Gastrocnemius medialis (tissue), 4 donors: ENCODE results near the gene PADI4. TPM values are rescaled to one million over a fixed set of nuclear protein-coding genes. Genes with fewer than 3 reads are reported as not detected.

Source experiments
- ATAC-seq, 2 donors: fragments of 150-250 bp; one replicate each; pipeline ENCODE4 v1.9.1; 2016
- DNase-seq, 2 donors: peaks; one replicate each; pipeline ENCODE4 v3.0.0-alpha.2; 2019
- H3K27ac ChIP-seq, 4 donors: fragments of 200-600 bp; sonication (generic); 1 replicate in 1 of 4; 2 replicates in 3 of 4; pipeline ENCODE4 v1.5.1; 2016 to 2018; ENCODE audit warnings: mild to moderate bottlenecking in 2 of 4, moderate library complexity in 1 of 4
- H3K27me3 ChIP-seq, 3 donors: fragments of 200-600 bp; sonication (generic) in 2 of 3; 1 replicate in 1 of 3; 2 replicates in 2 of 3; pipeline versions ENCODE4 v1.5.1 to v1.6.0; 2016 to 2019; ENCODE audit warnings: mild to moderate bottlenecking in 1 of 3, moderate library complexity in 1 of 3
- H3K36me3 ChIP-seq, 2 donors: fragments of 200-600 bp; sonication (generic) in 1 of 2; one replicate each; pipeline ENCODE4 v1.5.1; 2017 to 2018
- H3K4me1 ChIP-seq, 2 donors: fragments of 200-600 bp; sonication (generic) in 1 of 2; one replicate each; pipeline ENCODE4 v1.5.1; 2016 to 2017; ENCODE audit warnings: mild to moderate bottlenecking in 2 of 2
- H3K4me3 ChIP-seq, 4 donors: fragments of 200-600 bp; sonication (generic) in 3 of 4; 1 replicate in 1 of 4; 2 replicates in 3 of 4; pipeline ENCODE4 v1.5.1; 2016 to 2019; ENCODE audit warnings: mild to moderate bottlenecking in 2 of 4
- H3K9me3 ChIP-seq, 3 donors: fragments of 200-600 bp; sonication (generic) in 2 of 3; 1 replicate in 1 of 3; 2 replicates in 2 of 3; pipeline ENCODE4 v1.5.1; 2016 to 2019
- CTCF ChIP-seq, 5 experiments: fragments of 450-650 bp in 3 of 5; fragments of 200-600 bp in 2 of 5; sonication (generic) in 2 of 5; IDR thresholded peaks in 4 of 5; conservative IDR thresholded peaks in 1 of 5; 1 replicate in 4 of 5; 2 replicates in 1 of 5; pipeline ENCODE4 v1.5.1; 2016 to 2019; ENCODE audit warnings: antibody characterized with exemption in 5 of 5, mild to moderate bottlenecking in 3 of 5, moderate library complexity in 3 of 5
- POLR2A ChIP-seq, 2 donors: fragments of 450-650 bp; IDR thresholded peaks; one replicate each; pipeline ENCODE4 v1.6.1; 2017; ENCODE audit warnings: antibody characterized with exemption in 2 of 2, mild to moderate bottlenecking in 2 of 2, moderate library complexity in 2 of 2
- in situ Hi-C, 4 donors: fragments of 200-750 bp; cut with MboI; loops; one replicate each; pipeline versions ENCODE4 v1.15.0 to v1.8.0; 2017; ENCODE audit warnings: low sequenced_read_pairs in 4 of 4
- intact Hi-C: fragments of 100-400 bp; cut with DNase I; formaldehyde crosslinking; loops from one replicate; pipeline ENCODE4 v1.15.1; 2023; ENCODE audit warnings: low total_unique reads
- total RNA-seq, 4 donors: library from RNA; depleted of rRNA; stranded (reverse); fragments of >200 nt; gene quantifications; one replicate each; pipeline versions ENCODE4 v1.1.0 to v1.2.3, GENCODE V29; 2016

Gene PADI4
- total RNA-seq, 4 donors from 2014 or later = not detected

GRCh38 chr1:17270891-17271765 is 36.9 kb upstream of the PADI4 start:
- Histone ChIP-seq H3K9me3 (no peaks in the 10 kb centered on the region), H3K36me3 (no peaks in the 10 kb centered on the region), H3K27me3 (peaks cover 0 to 2% (median 2%) of the 10 kb centered on the region in 3 donors), H3K4me3 (no peak overlapping the region), H3K4me1 (no peaks in the 10 kb centered on the region), H3K27ac (no peak overlapping the region)
- TF ChIP-seq CTCF (IDR thresholded peaks at IDR 0.05 in 4 of 5, conservative IDR thresholded peaks at IDR 0.05 in 1 of 5) = no peak
- no peak for TF ChIP-seq POLR2A (IDR thresholded peaks at IDR 0.05)
- intact Hi-C loops (no loop called here), in situ Hi-C loops (no loop called here)
- ATAC-seq (no peak), DNase-seq (no peak)

GRCh38 chr1:17272066-17272465 is 35.9 kb upstream of the PADI4 start:
- Histone ChIP-seq H3K36me3 (no peaks in the 10 kb centered on the region), H3K9me3 (no peaks in the 10 kb centered on the region), H3K27ac (no peak overlapping the region), H3K4me3 (no peak overlapping the region), H3K4me1 (no peaks in the 10 kb centered on the region), H3K27me3 (peaks cover 0 to 11% (median 5%) of the 10 kb centered on the region in 3 donors)
- in situ Hi-C loops = no loop called here
- DNase-seq = no peak
- TF ChIP-seq POLR2A (IDR thresholded peaks at IDR 0.05) = no peak
- no peak for TF ChIP-seq CTCF (IDR thresholded peaks at IDR 0.05 in 4 of 5, conservative IDR thresholded peaks at IDR 0.05 in 1 of 5)
- ATAC-seq = no peak
- intact Hi-C loops = no loop called here

- H3K27me3 ChIP-seq = peaks cover 2 to 11% (median 5%) of the 10 kb centered on the region in 3 donors
- no peak overlapping the region for H3K27ac ChIP-seq
- TF ChIP-seq CTCF (IDR thresholded peaks at IDR 0.05 in 4 of 5, conservative IDR thresholded peaks at IDR 0.05 in 1 of 5) = no peak
- no peak for TF ChIP-seq POLR2A (IDR thresholded peaks at IDR 0.05)
- DNase-seq = no peak
- in situ Hi-C loops (no loop called here), intact Hi-C loops (no loop called here)
- H3K4me1 ChIP-seq = no peaks in the 10 kb centered on the region
- no peaks in the 10 kb centered on the region for H3K9me3 ChIP-seq
- ATAC-seq = no peak
- H3K4me3 ChIP-seq = no peak overlapping the region
- H3K36me3 ChIP-seq = no peaks in the 10 kb centered on the region
Measured at GRCh38 chr1:17272646-17273045, 35.4 kb upstream of the PADI4 start.

GRCh38 chr1:17273096-17273495 is 34.9 kb upstream of the PADI4 start:
- DNase-seq (no peak), ATAC-seq (no peak)
- in situ Hi-C loops (no loop called here), intact Hi-C loops (no loop called here)
- no peak for TF ChIP-seq CTCF (IDR thresholded peaks at IDR 0.05 in 4 of 5, conservative IDR thresholded peaks at IDR 0.05 in 1 of 5)
- no peak for TF ChIP-seq POLR2A (IDR thresholded peaks at IDR 0.05)
- Histone ChIP-seq H3K36me3 (no peaks in the 10 kb centered on the region), H3K4me3 (no peak overlapping the region), H3K4me1 (no peaks in the 10 kb centered on the region), H3K9me3 (no peaks in the 10 kb centered on the region), H3K27ac (no peak overlapping the region), H3K27me3 (peaks cover 2 to 11% (median 5%) of the 10 kb centered on the region in 3 donors)
